KOPT-K1 (cell line): Measurements from ENCODE around the gene HERC6.
"Not testable (repeated sequence)": the region's sequence is repeated elsewhere in the genome, so short reads cannot be mapped to it uniquely, and the experiment has no call there.

Experiments
- H3K27ac ChIP-seq: fragments of 200-600 bp; sonication (generic); 2 replicates; pipeline ENCODE4 v1.5.1; 2016; ENCODE audit warnings: antibody characterized with exemption, mild to moderate bottlenecking, low read depth, low read length; ENCODE audit not compliant: poor library complexity, severe bottlenecking
- H3K36me3 ChIP-seq: fragments of 200-600 bp; sonication (generic); 2 replicates; pipeline ENCODE4 v1.5.1; 2017; ENCODE audit warnings: antibody characterized with exemption, mild to moderate bottlenecking, low read length, moderate library complexity; ENCODE audit not compliant: insufficient read depth
- H3K9me3 ChIP-seq: fragments of 200-600 bp; sonication (generic); 2 replicates; pipeline ENCODE4 v1.5.1; 2017; ENCODE audit warnings: antibody characterized with exemption, low read length, mild to moderate bottlenecking; ENCODE audit not compliant: insufficient read depth, poor library complexity, severe bottlenecking

HERC6 gene

GRCh38 chr4:88418411-88418810 lies 39.8 kb downstream of the HERC6 start:
- Histone ChIP-seq H3K9me3 (no peaks in the 10 kb centered on the region), H3K27ac (no peak overlapping the region), H3K36me3 (no peaks in the 10 kb centered on the region)

- no peaks in the 10 kb centered on the region for H3K9me3 ChIP-seq
- no peak overlapping the region for H3K27ac ChIP-seq
- H3K36me3 ChIP-seq: no peaks in the 10 kb centered on the region
Measured at GRCh38 chr4:88419874-88420273, 41.2 kb downstream of the HERC6 start.

GRCh38 chr4:88420844-88421243 lies 42.2 kb downstream of the HERC6 start:
- no peak overlapping the region for H3K27ac ChIP-seq
- H3K36me3 ChIP-seq: no peaks in the 10 kb centered on the region
- no peaks in the 10 kb centered on the region for H3K9me3 ChIP-seq

GRCh38 chr4:88422403-88422802 lies 43.8 kb downstream of the HERC6 start:
- H3K36me3 ChIP-seq: no peaks in the 10 kb centered on the region
- no peak overlapping the region for H3K27ac ChIP-seq
- H3K9me3 ChIP-seq: no peaks in the 10 kb centered on the region

- no peak overlapping the region for H3K27ac ChIP-seq
- peaks cover 4% of the 10 kb centered on the region for H3K9me3 ChIP-seq
- no peaks in the 10 kb centered on the region for H3K36me3 ChIP-seq
Measured at GRCh38 chr4:88429401-88429800, 50.7 kb downstream of the HERC6 start.

GRCh38 chr4:88435987-88436693 lies 57.5 kb downstream of the HERC6 start:
- H3K36me3 ChIP-seq: no peaks in the 10 kb centered on the region
- H3K9me3 ChIP-seq: peaks cover 4% of the 10 kb centered on the region
- H3K27ac ChIP-seq: no peak overlapping the region

- not testable (repeated sequence) for H3K36me3 ChIP-seq, H3K27ac ChIP-seq, H3K9me3 ChIP-seq
Measured at GRCh38 chr4:88437873-88438272, 59.2 kb downstream of the HERC6 start.

- no peaks in the 10 kb centered on the region for H3K9me3 ChIP-seq
- H3K36me3 ChIP-seq: no peaks in the 10 kb centered on the region
- H3K27ac ChIP-seq: no peak overlapping the region
Measured at GRCh38 chr4:88439161-88439760, 60.6 kb downstream of the HERC6 start.

- Histone ChIP-seq H3K9me3 (no peaks in the 10 kb centered on the region), H3K27ac (no peak overlapping the region), H3K36me3 (no peaks in the 10 kb centered on the region)
Measured at GRCh38 chr4:88440146-88440545, 61.5 kb downstream of the HERC6 start.

GRCh38 chr4:88441696-88442095 lies 63.0 kb downstream of the HERC6 start:
- Histone ChIP-seq H3K27ac (no peak overlapping the region), H3K36me3 (no peaks in the 10 kb centered on the region), H3K9me3 (no peaks in the 10 kb centered on the region)

- H3K9me3 ChIP-seq: no peaks in the 10 kb centered on the region
- H3K36me3 ChIP-seq: no peaks in the 10 kb centered on the region
- no peak overlapping the region for H3K27ac ChIP-seq
Measured at GRCh38 chr4:88442689-88443191, 64.1 kb downstream of the HERC6 start.

- H3K9me3 ChIP-seq: no peaks in the 10 kb centered on the region
- no peaks in the 10 kb centered on the region for H3K36me3 ChIP-seq
- H3K27ac ChIP-seq: no peak overlapping the region
Measured at GRCh38 chr4:88443486-88443885, 64.8 kb downstream of the HERC6 start.

GRCh38 chr4:88445252-88445651 lies 66.6 kb downstream of the HERC6 start:
- H3K9me3 ChIP-seq: no peaks in the 10 kb centered on the region
- H3K27ac ChIP-seq: no peak overlapping the region
- H3K36me3 ChIP-seq: no peaks in the 10 kb centered on the region

- Histone ChIP-seq H3K36me3 (no peaks in the 10 kb centered on the region), H3K9me3 (no peaks in the 10 kb centered on the region), H3K27ac (no peak overlapping the region)
Measured at GRCh38 chr4:88446124-88446523, 67.5 kb downstream of the HERC6 start.

- Histone ChIP-seq H3K36me3 (no peaks in the 10 kb centered on the region), H3K27ac (no peak overlapping the region), H3K9me3 (no peaks in the 10 kb centered on the region)
Measured at GRCh38 chr4:88447371-88448095, 68.9 kb downstream of the HERC6 start.
